IMR-90 (cell line): ENCODE data around the gene BMPER. TPM values are rescaled to one million over a fixed set of nuclear protein-coding genes. Genes with fewer than 3 reads are reported as not detected.

Source experiments
- ATAC-seq: fragments of 200-7000 bp; cut with Tn5 transposase; 2 replicates; pipeline ENCODE4 v1.9.1; 2020; ENCODE audit warnings: low read depth, mild to moderate bottlenecking, moderate library complexity
- BruUV-seq: library from RNA; stranded (reverse); fragments of 400-500 nt; replicated peaks from 2 replicates; lab custom pipeline; 2021; lab: Mats Ljungman, UMichigan
- CTCF ChIA-PET: fragments of 300-600 bp; formaldehyde crosslinking; extraction: SDS; loops from one replicate; lab custom pipeline; 2021; ENCODE audit warnings: antibody characterized with exemption; lab: Yijun Ruan, JAX
- POLR2A ChIA-PET: fragments of 300-600 bp; sonication (Branson Sonifier 250); formaldehyde crosslinking; loops from one replicate; lab custom pipeline; 2022; ENCODE audit warnings: antibody characterized with exemption; ENCODE audit not compliant: unreplicated experiment; lab: Charles Lee
- DNase-seq: peaks from one replicate; pipeline ENCODE4 v3.0.0; 2013
- H2AFZ ChIP-seq: replicated peaks from 2 replicates; pipeline ENCODE3; 2013; ENCODE audit warnings: low read length, mild to moderate bottlenecking; ENCODE audit not compliant: poor library complexity
- H2AK5ac ChIP-seq: 2 replicates; pipeline ENCODE4 v1.6.1; 2013; ENCODE audit warnings: low read depth, low read length, inconsistent platforms
- H2AK9ac ChIP-seq: replicated peaks from 2 replicates; pipeline ENCODE3; 2013; ENCODE audit warnings: mild to moderate bottlenecking, low read depth, low read length, moderate library complexity; ENCODE audit not compliant: poor library complexity
- H2BK120ac ChIP-seq: 2 replicates; pipeline ENCODE4 v1.6.1; 2013; ENCODE audit warnings: low read depth, low read length, inconsistent platforms
- H2BK15ac ChIP-seq: 3 replicates; pipeline ENCODE4 v1.6.1; 2013; ENCODE audit warnings: low read depth, low read length, inconsistent platforms
- H2BK20ac ChIP-seq: 2 replicates; pipeline ENCODE4 v1.6.1; 2013; ENCODE audit warnings: low read depth, mild to moderate bottlenecking, inconsistent platforms, low read length, moderate library complexity
- H2BK5ac ChIP-seq: 2 replicates; pipeline ENCODE4 v1.6.1; 2013; ENCODE audit warnings: mild to moderate bottlenecking, low read depth, low read length, inconsistent platforms; ENCODE audit not compliant: poor library complexity, severe bottlenecking
- H3K14ac ChIP-seq: replicated peaks from 2 replicates; pipeline ENCODE4 v1.6.1; 2013; ENCODE audit warnings: low read depth, low read length, inconsistent platforms
- H3K18ac ChIP-seq: 2 replicates; pipeline ENCODE4 v1.6.1; 2013; ENCODE audit warnings: low read depth, low read length, control low read depth
- H3K23ac ChIP-seq: 2 replicates; pipeline ENCODE4 v1.6.1; 2013; ENCODE audit warnings: low read depth, low read length, inconsistent platforms
- H3K27ac ChIP-seq: 2 replicates; pipeline ENCODE4 v1.5.1; 2013; ENCODE audit warnings: mild to moderate bottlenecking, control low read depth, low read length; ENCODE audit not compliant: insufficient read depth
- H3K27me3 ChIP-seq: 2 replicates; pipeline ENCODE4 v1.6.1; 2013; ENCODE audit warnings: low read length; ENCODE audit not compliant: control insufficient read depth, insufficient read depth
- H3K36me3 ChIP-seq: 2 replicates; pipeline ENCODE4 v1.6.1; 2013; ENCODE audit warnings: low read length, mixed read lengths; ENCODE audit not compliant: control insufficient read depth, insufficient read depth
- H3K4ac ChIP-seq: 2 replicates; pipeline ENCODE4 v1.6.1; 2013; ENCODE audit warnings: low read depth, low read length, inconsistent platforms
- H3K4me1 ChIP-seq: 2 replicates; pipeline ENCODE4 v1.6.1; 2013; ENCODE audit warnings: low read length, mixed read lengths; ENCODE audit not compliant: control insufficient read depth, insufficient read depth
- H3K4me2 ChIP-seq: 2 replicates; pipeline ENCODE4 v1.6.1; 2013; ENCODE audit warnings: low read depth, mild to moderate bottlenecking, control low read depth, low read length, moderate library complexity
- H3K4me3 ChIP-seq: 2 replicates; pipeline ENCODE4 v1.5.1; 2013; ENCODE audit warnings: low read depth, mild to moderate bottlenecking, control low read depth, low read length, moderate library complexity; ENCODE audit not compliant: insufficient read depth
- H3K56ac ChIP-seq: 2 replicates; pipeline ENCODE4 v1.6.1; 2013; ENCODE audit warnings: low read length, inconsistent platforms; ENCODE audit not compliant: insufficient read depth; ENCODE audit errors: extremely low read depth
- H3K79me1 ChIP-seq, 2 experiments: 2 replicates each; pipeline ENCODE4 v1.6.1; 2013; ENCODE audit warnings: low read length in 2 of 2, inconsistent platforms in 1 of 2, low read depth in 1 of 2
- H3K9ac ChIP-seq: 2 replicates; pipeline ENCODE4 v1.6.1; 2013; ENCODE audit warnings: low read depth, low read length, control low read depth
- H3K9me1 ChIP-seq: 2 replicates; pipeline ENCODE4 v1.6.1; 2013; ENCODE audit warnings: low read length, inconsistent platforms; ENCODE audit not compliant: insufficient read depth
- H3K9me3 ChIP-seq: 2 replicates; pipeline ENCODE4 v1.6.1; 2013; ENCODE audit warnings: low read length; ENCODE audit not compliant: control insufficient read depth, insufficient read depth
- H4K20me1 ChIP-seq: 2 replicates; pipeline ENCODE4 v1.6.1; 2013; ENCODE audit warnings: low read length, inconsistent platforms; ENCODE audit not compliant: insufficient read depth
- H4K5ac ChIP-seq: 2 replicates; pipeline ENCODE4 v1.6.1; 2013; ENCODE audit warnings: mild to moderate bottlenecking, low read depth, low read length, control low read depth
- H4K8ac ChIP-seq, 2 experiments: 2 replicates each; pipeline ENCODE4 v1.6.1; 2013; ENCODE audit warnings: low read depth in 2 of 2, low read length in 2 of 2, control low read depth in 1 of 2, inconsistent platforms in 1 of 2
- H4K91ac ChIP-seq: 2 replicates; pipeline ENCODE4 v1.6.1; 2013; ENCODE audit warnings: low read depth, low read length, inconsistent platforms; ENCODE audit not compliant: insufficient read depth
- CHD1 ChIP-seq: IDR thresholded peaks from 2 replicates; pipeline ENCODE4 v1.6.1; 2012; ENCODE audit warnings: low read depth, low read length, improper control_type of control experiment
- CTCF ChIP-seq: conservative IDR thresholded peaks from 2 replicates; pipeline ENCODE4 v1.5.1; 2012; ENCODE audit warnings: mild to moderate bottlenecking, low read depth, low read length, improper control_type of control experiment
- FOS ChIP-seq: fragments of 150-350 bp; IDR thresholded peaks from 2 replicates; pipeline ENCODE4 v1.6.1; 2016; ENCODE audit warnings: low read depth, low read length
- MAFK ChIP-seq: IDR thresholded peaks from 2 replicates; pipeline ENCODE4 v1.6.1; 2012; ENCODE audit warnings: low read depth, low read length, improper control_type of control experiment
- MAZ ChIP-seq: IDR thresholded peaks from 2 replicates; pipeline ENCODE4 v1.6.1; 2012; ENCODE audit warnings: low read depth, mild to moderate bottlenecking, low read length, improper control_type of control experiment, moderate library complexity, borderline replicate concordance
- MXI1 ChIP-seq: IDR thresholded peaks from 2 replicates; pipeline ENCODE4 v1.6.1; 2012; ENCODE audit warnings: low read depth, mild to moderate bottlenecking, low read length, moderate library complexity, borderline replicate concordance
- NFE2L2 ChIP-seq: fragments of 150-350 bp; IDR thresholded peaks from 2 replicates; pipeline ENCODE4 v1.6.1; 2016; ENCODE audit warnings: low read depth, mild to moderate bottlenecking, low read length
- POLR2A ChIP-seq: IDR thresholded peaks from 2 replicates; pipeline ENCODE4 v1.6.1; 2012; ENCODE audit warnings: mild to moderate bottlenecking, low read depth, low read length
- RCOR1 ChIP-seq: IDR thresholded peaks from 2 replicates; pipeline ENCODE4 v1.6.1; 2012; ENCODE audit warnings: mild to moderate bottlenecking, low read length, improper control_type of control experiment; ENCODE audit not compliant: insufficient replicate concordance
- RFX5 ChIP-seq: IDR thresholded peaks from 2 replicates; pipeline ENCODE4 v1.8.0; 2012; ENCODE audit warnings: low read depth, mild to moderate bottlenecking, low read length, moderate library complexity
- SMC3 ChIP-seq: fragments of 150-350 bp; IDR thresholded peaks from 2 replicates; pipeline ENCODE4 v1.6.1; 2016; ENCODE audit warnings: low read depth, mild to moderate bottlenecking, antibody characterized with exemption, low read length, moderate library complexity
- dilution Hi-C: fragments of 300-500 bp; cut with HindIII; formaldehyde crosslinking; loops from one replicate; pipeline ENCODE4 v1.14.3; 2018; ENCODE audit warnings: low sequenced_read_pairs; ENCODE audit not compliant: unreplicated experiment
- in situ Hi-C: fragments of 300-500 bp; cut with MboI; formaldehyde crosslinking; loops from 3 replicates; pipeline ENCODE4 v1.14.3; 2019; ENCODE audit warnings: low sequenced_read_pairs, inconsistent platforms, mixed read lengths
- intact Hi-C: fragments of 100-400 bp; cut with micrococcal nuclease; formaldehyde crosslinking; loops from 2 replicates; pipeline ENCODE4 v1.10.0; 2022
- polyA plus RNA-seq, 3 experiments: library from polyadenylated mRNA; depleted of rRNA; stranded (reverse); fragments of >200 nt; gene quantifications; 2 replicates each; pipeline ENCODE4 v1.2.3, GENCODE V29; 2012; ENCODE audit warnings: low replicate concordance in 1 of 3
- total RNA-seq: library from RNA; depleted of rRNA; stranded (reverse); fragments of >200 nt; gene quantifications from 2 replicates; pipeline ENCODE4 v1.2.3, GENCODE V29; 2012
- TF ChIP-seq, protein P1 (sequence below): fragments of 150-350 bp; IDR thresholded peaks from 2 replicates; pipeline ENCODE4 v1.6.1; 2017; ENCODE audit warnings: mild to moderate bottlenecking, antibody characterized with exemption, low read length, low read depth
- TF ChIP-seq, protein P2 (sequence below): fragments of 150-350 bp; IDR thresholded peaks from 2 replicates; pipeline ENCODE4 v1.6.1; 2016; ENCODE audit warnings: low read depth, mild to moderate bottlenecking, low read length, moderate library complexity, borderline replicate concordance

The BMPER gene
- total and polyA plus RNA-seq, 2 of the 4 experiments (the other 2 are of a cell fraction) = 6.2 to 7.9 TPM

GRCh38 chr7:33919449-33919848, 14.1 kb downstream of the BMPER start:
- no peak overlapping the region for H3K9ac ChIP-seq
- H3K14ac ChIP-seq = no peak overlapping the region
- no peak overlapping the region for H3K4me3 ChIP-seq
- ATAC-seq (no peak), DNase-seq (no peak)
- H3K4me2 ChIP-seq = no peak overlapping the region
- H3K9me3 ChIP-seq = no peaks in the 10 kb centered on the region
- H3K23ac ChIP-seq = no peak overlapping the region
- no peaks in the 10 kb centered on the region for H4K20me1 ChIP-seq
- no peaks in the 10 kb centered on the region; the same call in 1 of the 2 replicates for H3K36me3 ChIP-seq
- TF ChIP-seq MXI1 (no peak), SMC3 (no peak), CTCF (no peak), POLR2A (no peak), CHD1 (no peak), FOS (no peak), NFE2L2 (no peak), MAFK (no peak), MAZ (no peak), RCOR1 (no peak), RFX5 (no peak)
- TF ChIP-seq, protein P1, sequence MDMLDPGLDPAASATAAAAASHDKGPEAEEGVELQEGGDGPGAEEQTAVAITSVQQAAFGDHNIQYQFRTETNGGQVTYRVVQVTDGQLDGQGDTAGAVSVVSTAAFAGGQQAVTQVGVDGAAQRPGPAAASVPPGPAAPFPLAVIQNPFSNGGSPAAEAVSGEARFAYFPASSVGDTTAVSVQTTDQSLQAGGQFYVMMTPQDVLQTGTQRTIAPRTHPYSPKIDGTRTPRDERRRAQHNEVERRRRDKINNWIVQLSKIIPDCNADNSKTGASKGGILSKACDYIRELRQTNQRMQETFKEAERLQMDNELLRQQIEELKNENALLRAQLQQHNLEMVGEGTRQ = no peak
- TF ChIP-seq, protein P2, sequence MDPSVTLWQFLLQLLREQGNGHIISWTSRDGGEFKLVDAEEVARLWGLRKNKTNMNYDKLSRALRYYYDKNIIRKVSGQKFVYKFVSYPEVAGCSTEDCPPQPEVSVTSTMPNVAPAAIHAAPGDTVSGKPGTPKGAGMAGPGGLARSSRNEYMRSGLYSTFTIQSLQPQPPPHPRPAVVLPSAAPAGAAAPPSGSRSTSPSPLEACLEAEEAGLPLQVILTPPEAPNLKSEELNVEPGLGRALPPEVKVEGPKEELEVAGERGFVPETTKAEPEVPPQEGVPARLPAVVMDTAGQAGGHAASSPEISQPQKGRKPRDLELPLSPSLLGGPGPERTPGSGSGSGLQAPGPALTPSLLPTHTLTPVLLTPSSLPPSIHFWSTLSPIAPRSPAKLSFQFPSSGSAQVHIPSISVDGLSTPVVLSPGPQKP = no peak
- H3K4ac ChIP-seq = no peak overlapping the region
- no peak overlapping the region for H3K18ac ChIP-seq
- H3K9me1 ChIP-seq = peaks cover 6% of the 10 kb centered on the region; the same call in 1 of the 2 replicates
- no peak overlapping the region for H2AK5ac ChIP-seq
- no peaks in the 10 kb centered on the region for H3K27me3 ChIP-seq
- no peak overlapping the region for H2AK9ac ChIP-seq
- POLR2A ChIA-PET = no interaction called here
- CTCF ChIA-PET = no interaction called here
- H2BK20ac ChIP-seq = no peak overlapping the region
- no peak overlapping the region for H2BK15ac ChIP-seq
- intact Hi-C loops = no loop called here
- BruUV-seq = no TSS peak
- no peaks in the 10 kb centered on the region; a peak in 1 of 4 replicates for H3K79me1 ChIP-seq
- dilution Hi-C loops = no loop called here
- in situ Hi-C loops = no loop called here
- H3K56ac ChIP-seq = no peak overlapping the region
- H4K8ac ChIP-seq = no peak overlapping the region
- no peak overlapping the region for H2AFZ ChIP-seq
- H3K27ac ChIP-seq = no peak overlapping the region
- H2BK120ac ChIP-seq = no peak overlapping the region
- no peak overlapping the region for H2BK5ac ChIP-seq
- no peak overlapping the region for H4K91ac ChIP-seq
- H3K4me1 ChIP-seq = peaks cover 5% of the 10 kb centered on the region
- H4K5ac ChIP-seq = no peak overlapping the region
